WI38 (cell line): ENCODE measurements around the gene XYLT1.

Experiments used
- H3K4me3 ChIP-seq: 2 replicates; pipeline ENCODE4 v1.5.1; 2011; ENCODE audit warnings: low read depth, mild to moderate bottlenecking, control low read depth, low read length
- TF ChIP-seq, protein P1 (sequence below): IDR thresholded peaks from 2 replicates; pipeline ENCODE4 v1.5.1; 2012; ENCODE audit warnings: low read depth, mild to moderate bottlenecking, control low read depth, low read length

The XYLT1 gene

DNA sequence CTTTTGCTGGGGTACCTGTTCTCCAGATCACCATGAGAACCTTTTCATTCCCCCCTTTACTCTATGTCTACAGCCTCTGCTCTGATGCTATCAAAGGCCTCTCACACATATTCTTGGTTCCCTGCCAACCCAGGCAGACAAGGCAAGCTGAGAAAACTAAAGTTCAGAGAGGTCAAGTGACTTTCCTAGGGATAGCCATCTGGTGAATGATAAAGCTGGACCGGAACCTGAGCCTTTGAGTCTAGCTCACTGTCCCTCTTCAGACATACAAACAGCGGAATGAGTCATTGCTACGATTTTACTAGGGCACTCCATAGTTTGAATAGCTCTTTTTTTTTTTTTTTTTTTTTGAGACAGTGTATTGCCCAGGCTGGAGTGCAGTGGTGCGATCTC is 73.3 kb downstream of the XYLT1 start:
- TF ChIP-seq, protein P1, sequence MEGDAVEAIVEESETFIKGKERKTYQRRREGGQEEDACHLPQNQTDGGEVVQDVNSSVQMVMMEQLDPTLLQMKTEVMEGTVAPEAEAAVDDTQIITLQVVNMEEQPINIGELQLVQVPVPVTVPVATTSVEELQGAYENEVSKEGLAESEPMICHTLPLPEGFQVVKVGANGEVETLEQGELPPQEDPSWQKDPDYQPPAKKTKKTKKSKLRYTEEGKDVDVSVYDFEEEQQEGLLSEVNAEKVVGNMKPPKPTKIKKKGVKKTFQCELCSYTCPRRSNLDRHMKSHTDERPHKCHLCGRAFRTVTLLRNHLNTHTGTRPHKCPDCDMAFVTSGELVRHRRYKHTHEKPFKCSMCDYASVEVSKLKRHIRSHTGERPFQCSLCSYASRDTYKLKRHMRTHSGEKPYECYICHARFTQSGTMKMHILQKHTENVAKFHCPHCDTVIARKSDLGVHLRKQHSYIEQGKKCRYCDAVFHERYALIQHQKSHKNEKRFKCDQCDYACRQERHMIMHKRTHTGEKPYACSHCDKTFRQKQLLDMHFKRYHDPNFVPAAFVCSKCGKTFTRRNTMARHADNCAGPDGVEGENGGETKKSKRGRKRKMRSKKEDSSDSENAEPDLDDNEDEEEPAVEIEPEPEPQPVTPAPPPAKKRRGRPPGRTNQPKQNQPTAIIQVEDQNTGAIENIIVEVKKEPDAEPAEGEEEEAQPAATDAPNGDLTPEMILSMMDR: no peak

DNA sequence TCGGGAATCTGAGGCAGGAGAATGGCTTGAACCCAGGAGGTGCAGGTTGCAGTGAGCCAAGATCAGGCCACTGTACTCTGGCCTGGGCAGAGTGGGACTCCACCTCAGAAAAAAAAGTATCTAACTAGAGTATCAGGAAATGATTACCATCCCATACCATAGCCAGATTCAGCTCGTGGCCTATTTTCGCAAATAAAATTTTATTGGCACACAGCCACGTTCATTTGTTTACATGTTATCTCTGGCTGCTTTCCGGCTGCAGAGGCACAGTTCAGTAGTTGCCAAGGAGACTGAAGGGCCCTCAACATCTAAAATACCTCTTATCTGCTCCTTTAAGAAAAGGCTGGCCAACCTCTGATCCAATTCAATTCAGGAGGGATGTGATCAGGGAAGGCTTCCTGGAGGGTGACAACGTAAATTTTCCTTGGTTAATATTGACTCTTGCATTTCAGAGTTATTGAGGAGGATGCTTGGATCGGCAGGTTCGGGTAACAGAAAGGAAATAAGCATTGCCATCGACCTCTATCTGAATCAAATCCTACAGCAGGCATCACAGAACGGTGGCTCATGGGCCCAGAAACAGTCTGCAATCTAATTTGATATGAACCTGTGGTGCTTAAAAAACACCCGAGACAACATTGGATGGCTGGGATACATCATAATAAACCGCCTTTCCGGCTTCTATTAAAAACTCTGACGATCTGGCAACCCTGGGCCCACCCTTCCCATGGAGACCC is 73.8 kb downstream of the XYLT1 start:
- H3K4me3 ChIP-seq: no peak overlapping the region
- TF ChIP-seq, protein P1: no peak

More for the DNA sequence above, 73.3 kb downstream of the XYLT1 start:
- no peak overlapping the region for H3K4me3 ChIP-seq

DNA sequence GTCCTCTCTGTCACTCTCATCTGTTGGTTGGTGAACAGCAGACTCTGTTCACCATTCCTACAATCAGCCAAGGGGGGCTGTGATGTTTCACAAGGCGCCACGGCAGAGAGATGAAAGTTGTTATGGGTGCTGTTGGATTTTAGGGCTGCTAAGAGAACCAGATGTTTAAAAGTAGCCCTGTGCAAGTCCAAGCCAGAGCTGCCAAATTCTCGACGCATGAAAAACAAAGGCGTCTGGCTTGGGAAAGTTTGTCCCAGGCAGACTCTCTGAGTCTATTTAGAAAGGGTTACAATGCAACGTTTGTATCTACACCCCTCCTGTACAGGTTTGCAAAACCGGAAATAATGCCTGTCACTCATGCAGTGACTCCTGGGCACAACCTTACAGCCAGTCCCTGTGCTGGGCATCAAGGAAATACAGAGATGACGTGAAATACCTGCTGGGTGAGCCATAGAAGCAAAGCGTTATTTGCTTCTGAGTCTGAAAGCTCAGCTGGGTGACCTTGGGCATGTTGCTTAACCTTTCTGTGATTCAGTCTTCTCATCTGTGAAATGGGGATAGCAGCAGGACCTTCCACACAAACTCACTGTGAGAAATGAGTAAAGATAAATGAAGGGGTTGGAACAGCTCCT is 74.8 kb downstream of the XYLT1 start:
- TF ChIP-seq, protein P1: no peak
- H3K4me3 ChIP-seq: no peak overlapping the region

DNA sequence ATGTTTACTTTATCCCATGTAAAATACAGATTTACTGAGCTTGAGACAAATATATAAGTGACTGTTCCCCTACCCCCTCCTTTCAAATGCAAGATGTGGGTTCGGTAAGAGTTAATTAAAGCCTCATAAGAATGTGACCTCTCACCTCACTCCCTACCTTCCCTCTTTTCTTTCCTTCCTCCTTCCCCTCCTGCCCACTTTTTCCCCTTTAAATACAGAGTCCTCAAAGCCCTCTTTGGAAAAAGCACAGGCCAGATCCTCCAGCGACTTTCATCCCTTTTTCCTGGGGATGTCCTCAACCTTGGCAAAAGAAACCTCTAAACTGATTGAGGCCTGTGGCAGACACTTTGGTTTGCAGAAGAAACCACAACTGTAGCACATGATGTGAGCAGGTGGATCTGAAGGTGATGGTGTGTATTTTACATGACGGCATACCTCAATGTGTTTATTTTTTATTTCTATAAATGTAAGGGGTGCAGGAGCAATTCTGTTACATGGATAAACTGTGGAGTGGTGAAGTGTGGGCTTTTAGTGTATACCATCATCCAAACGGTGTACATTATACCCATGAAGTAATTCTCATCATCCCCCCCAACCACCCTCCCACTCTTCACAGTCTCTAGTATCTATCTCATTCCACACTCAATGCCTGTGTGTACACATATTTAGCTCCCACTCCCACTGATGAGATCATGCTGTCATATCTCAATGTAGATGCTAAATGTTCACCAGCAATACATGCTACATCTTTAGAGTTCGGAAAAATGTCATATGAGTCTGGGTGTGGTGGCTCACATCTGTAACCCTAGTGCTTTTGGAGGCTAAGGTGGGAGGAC is 77.7 kb downstream of the XYLT1 start:
- H3K4me3 ChIP-seq: no peak overlapping the region
- TF ChIP-seq, protein P1: no peak

DNA sequence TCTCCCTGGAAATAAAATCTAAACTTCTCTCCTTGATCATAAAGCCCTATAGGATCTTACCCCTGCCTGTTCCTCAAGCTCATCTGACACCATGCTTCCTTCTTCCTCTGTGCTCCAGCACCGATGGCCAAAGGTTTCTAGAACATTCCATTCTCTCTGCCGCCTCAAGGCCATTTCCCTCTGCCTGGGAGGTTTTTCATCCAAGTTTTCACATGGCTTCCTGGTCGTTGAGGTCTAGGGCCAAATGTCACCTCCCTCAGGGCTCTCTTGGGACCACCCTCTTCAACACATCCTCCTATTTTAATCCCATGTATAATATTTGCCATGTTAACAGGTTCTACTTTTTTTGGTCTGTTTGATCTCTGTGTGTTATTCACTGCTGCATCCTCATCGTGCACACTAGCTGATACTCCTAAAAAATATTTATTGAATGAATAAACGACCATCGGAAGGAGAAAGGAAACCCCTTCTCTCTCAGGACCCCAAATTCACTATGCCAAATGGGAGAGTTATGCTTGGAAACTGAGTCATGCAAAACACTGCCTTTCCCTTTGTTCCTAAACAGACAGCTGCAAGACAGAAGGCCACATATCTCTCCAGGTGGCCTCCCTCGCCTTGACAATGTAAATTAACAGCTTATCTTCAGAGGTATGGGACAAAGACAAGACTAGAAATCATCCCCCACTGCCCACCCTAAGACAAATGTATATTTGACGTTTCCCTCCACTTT is 78.5 kb downstream of the XYLT1 start:
- H3K4me3 ChIP-seq: no peak overlapping the region
- TF ChIP-seq, protein P1: no peak

DNA sequence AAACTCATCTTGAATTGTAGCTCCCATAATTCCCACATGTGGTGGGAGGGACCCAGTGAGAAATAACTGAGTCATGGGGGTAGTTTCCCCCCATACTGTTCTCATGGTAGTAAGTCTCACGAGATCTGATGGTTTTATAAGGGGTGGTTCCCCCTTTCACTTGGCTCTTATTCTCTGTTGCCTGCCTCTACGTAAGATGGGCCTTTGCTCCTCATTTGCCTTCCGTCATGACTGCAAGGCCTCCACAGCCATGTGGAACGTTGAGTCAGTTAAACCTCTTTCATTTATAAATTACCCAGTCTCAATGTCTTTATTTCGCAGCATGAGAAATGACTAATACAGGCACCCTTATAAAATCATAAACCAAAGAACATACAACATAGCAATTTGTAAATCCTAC is 79.0 kb downstream of the XYLT1 start:
- TF ChIP-seq, protein P1: no peak
- no peak overlapping the region for H3K4me3 ChIP-seq
